Measurements from ENCODE around the gene GYPE.
"Not testable (repeated sequence)": the region's sequence is repeated elsewhere in the genome, so short reads cannot be mapped to it uniquely, and the experiment has no call there.

GYPE gene

DNA sequence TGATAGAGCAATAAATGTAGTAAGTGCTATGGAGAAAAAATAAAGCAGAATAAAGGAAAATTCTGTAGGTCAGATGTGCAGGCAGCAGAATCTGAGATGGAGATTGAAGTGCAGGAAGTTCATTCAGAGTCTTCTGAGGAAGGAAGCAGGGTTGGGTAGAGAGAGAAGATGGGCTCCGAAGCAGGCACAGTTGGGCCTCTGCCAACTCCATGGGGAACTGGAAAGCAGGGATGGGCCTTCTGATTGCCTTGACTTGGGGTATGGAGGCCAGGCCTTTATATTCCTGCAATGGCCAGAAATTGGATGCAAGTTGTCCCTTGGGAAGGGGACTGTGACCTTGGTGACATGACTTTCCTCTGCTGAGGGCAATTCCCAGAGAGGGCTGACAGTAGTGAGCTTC is 42.6 kb downstream of the GYPE start:
- H3K4me1 ChIP-seq (ENCODE audit: insufficient read depth, low read length, poor library complexity, severe bottlenecking): peaks cover 12% of the 10 kb centered on the region
- H3K36me3 ChIP-seq (ENCODE audit: insufficient read depth, low read length); H3K9me2 ChIP-seq (replicated peaks; ENCODE audit: low read depth, low read length); H3K4me3 ChIP-seq (ENCODE audit: low read length, poor library complexity, severe bottlenecking); H3K4me2 ChIP-seq (ENCODE audit: low read depth, low read length, poor library complexity, severe bottlenecking); H3K79me2 ChIP-seq (ENCODE audit: insufficient read depth, low read length); H3F3A ChIP-seq (ENCODE audit: low read depth); H2AFZ ChIP-seq (ENCODE audit: low read length); H3K9ac ChIP-seq (ENCODE audit: low read depth, low read length, poor library complexity, severe bottlenecking); H4K20me1 ChIP-seq (ENCODE audit: insufficient read depth, low read length, poor library complexity, severe bottlenecking); H3K27me3 ChIP-seq (ENCODE audit: insufficient read depth, low read length, poor library complexity, severe bottlenecking); H3K9me3 ChIP-seq (ENCODE audit: insufficient read depth, low read depth, low read length): not testable (repeated sequence)

DNA sequence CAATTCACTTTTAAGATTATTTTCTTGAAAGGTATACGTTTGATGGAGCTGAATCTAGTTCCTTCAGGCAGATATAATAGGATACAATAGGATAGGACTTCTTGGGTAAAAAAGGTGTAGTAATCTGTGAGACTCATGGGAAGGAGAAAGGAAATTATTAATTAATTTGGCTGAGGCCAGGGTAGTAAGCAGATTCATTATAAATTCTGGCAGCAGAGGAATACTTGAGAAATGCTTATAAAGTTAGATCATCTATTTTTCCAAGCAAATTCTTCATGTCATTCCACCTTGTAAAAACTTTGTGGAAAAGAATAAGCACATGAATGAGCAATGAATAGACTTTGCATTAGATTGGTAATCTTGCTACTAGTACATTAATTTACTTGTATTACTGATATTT is 46.9 kb downstream of the GYPE start:
- Histone ChIP-seq H3K9me2 (replicated peaks; ENCODE audit: low read depth, low read length) (no peaks in the 10 kb centered on the region), H3F3A (ENCODE audit: low read depth) (no peaks in the 10 kb centered on the region; the same call in 1 of the 2 replicates), H4K20me1 (ENCODE audit: insufficient read depth, low read length, poor library complexity, severe bottlenecking) (no peaks in the 10 kb centered on the region), H3K9ac (ENCODE audit: low read depth, low read length, poor library complexity, severe bottlenecking) (no peak overlapping the region), H3K36me3 (ENCODE audit: insufficient read depth, low read length) (no peaks in the 10 kb centered on the region), H3K79me2 (ENCODE audit: insufficient read depth, low read length) (no peaks in the 10 kb centered on the region), H3K4me1 (ENCODE audit: insufficient read depth, low read length, poor library complexity, severe bottlenecking) (peaks cover 38% of the 10 kb centered on the region), H3K4me2 (ENCODE audit: low read depth, low read length, poor library complexity, severe bottlenecking) (no peak overlapping the region), H3K9me3 (ENCODE audit: insufficient read depth, low read depth, low read length) (no peaks in the 10 kb centered on the region), H3K27me3 (ENCODE audit: insufficient read depth, low read length, poor library complexity, severe bottlenecking) (no peaks in the 10 kb centered on the region), H2AFZ (ENCODE audit: low read length) (no peak overlapping the region), H3K4me3 (ENCODE audit: low read length, poor library complexity, severe bottlenecking) (no peak overlapping the region)
- no peak for TF ChIP-seq EZH2phosphoT487 (IDR thresholded peaks at IDR 0.05; ENCODE audit: borderline replicate concordance)
- TF ChIP-seq, protein P1, sequence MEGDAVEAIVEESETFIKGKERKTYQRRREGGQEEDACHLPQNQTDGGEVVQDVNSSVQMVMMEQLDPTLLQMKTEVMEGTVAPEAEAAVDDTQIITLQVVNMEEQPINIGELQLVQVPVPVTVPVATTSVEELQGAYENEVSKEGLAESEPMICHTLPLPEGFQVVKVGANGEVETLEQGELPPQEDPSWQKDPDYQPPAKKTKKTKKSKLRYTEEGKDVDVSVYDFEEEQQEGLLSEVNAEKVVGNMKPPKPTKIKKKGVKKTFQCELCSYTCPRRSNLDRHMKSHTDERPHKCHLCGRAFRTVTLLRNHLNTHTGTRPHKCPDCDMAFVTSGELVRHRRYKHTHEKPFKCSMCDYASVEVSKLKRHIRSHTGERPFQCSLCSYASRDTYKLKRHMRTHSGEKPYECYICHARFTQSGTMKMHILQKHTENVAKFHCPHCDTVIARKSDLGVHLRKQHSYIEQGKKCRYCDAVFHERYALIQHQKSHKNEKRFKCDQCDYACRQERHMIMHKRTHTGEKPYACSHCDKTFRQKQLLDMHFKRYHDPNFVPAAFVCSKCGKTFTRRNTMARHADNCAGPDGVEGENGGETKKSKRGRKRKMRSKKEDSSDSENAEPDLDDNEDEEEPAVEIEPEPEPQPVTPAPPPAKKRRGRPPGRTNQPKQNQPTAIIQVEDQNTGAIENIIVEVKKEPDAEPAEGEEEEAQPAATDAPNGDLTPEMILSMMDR (conservative IDR thresholded peaks at IDR 0.05; ENCODE audit: low read length): no peak

DNA sequence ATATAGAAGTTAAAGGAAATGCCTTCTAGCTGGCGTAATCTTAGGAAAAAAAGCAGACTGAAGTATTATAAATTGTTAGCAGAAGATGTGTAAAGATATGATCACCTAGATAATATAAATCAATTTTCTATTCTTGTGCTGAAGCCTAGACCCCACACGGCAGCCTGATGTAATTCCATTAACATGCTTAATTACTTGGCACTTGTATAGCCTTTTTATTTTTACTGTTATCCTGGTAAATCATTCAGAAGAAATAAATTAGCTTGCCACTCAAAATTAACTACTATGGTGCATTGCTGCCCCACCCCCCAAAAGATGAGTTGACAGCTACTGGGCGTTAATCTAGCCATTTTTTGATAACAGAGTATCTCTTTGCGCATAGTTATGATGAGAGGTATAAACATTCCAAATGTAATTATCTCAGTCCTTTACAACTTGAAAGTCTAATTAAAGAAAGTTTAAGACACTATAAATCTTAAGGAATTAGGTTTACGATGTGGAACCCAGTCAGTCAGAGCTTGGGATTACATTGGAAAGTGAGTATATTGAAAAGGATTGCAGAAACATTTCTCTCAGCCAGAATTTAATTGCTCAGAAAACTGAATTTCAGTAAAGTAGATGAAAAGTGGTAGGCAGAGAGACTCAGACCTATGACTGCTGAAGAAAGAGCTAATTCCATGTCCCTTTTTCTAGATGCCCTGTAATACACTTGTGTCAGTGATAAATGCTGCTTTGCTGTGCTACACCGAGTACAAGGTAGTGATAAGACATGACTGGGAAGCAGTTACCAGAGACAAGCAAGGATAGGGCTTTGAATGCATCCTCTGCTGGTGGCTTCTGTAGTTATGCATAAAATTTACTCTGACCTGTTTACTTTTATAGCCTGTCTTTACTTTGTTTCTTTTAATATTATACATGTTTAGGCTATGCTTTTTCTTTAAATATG is 47.7 kb downstream of the GYPE start:
- Histone ChIP-seq H2AFZ (ENCODE audit: low read length) (peak overlapping the region; percentile 19; the same call in 1 of the 2 replicates), H3K4me1 (ENCODE audit: insufficient read depth, low read length, poor library complexity, severe bottlenecking) (peaks cover 45% of the 10 kb centered on the region)
- H3K9ac ChIP-seq (ENCODE audit: low read depth, low read length, poor library complexity, severe bottlenecking); H3K9me3 ChIP-seq (ENCODE audit: insufficient read depth, low read depth, low read length); H4K20me1 ChIP-seq (ENCODE audit: insufficient read depth, low read length, poor library complexity, severe bottlenecking); H3K9me2 ChIP-seq (replicated peaks; ENCODE audit: low read depth, low read length); H3K4me3 ChIP-seq (ENCODE audit: low read length, poor library complexity, severe bottlenecking); H3K36me3 ChIP-seq (ENCODE audit: insufficient read depth, low read length); H3K79me2 ChIP-seq (ENCODE audit: insufficient read depth, low read length); H3F3A ChIP-seq (ENCODE audit: low read depth); H3K27me3 ChIP-seq (ENCODE audit: insufficient read depth, low read length, poor library complexity, severe bottlenecking); H3K4me2 ChIP-seq (ENCODE audit: low read depth, low read length, poor library complexity, severe bottlenecking): not testable (repeated sequence)

DNA sequence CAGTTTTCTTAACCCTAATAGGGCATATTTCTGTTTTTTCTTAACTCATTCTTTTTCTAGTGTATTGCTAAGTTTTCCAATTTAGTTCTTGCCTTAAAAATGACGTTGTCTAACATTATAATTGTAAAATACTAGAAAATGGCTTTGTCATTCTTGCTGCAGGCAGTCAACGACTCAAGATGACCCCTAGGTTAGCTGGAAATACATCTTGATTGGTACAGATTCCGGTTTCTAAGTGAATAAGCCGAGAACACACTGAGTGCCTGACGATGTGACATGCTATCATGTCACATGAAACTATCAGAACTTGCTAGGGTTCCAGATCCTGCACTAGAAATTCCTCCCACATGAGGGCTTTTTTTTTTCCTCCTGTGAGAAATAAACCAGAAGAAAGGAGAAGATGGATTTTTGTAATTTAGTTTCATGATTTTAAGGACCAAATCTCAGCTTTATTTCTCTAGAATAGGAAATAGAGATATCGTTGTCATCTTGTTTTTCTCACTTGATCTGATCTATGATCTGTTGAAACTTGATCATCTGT is 49.3 kb downstream of the GYPE start:
- H3K4me3 ChIP-seq (ENCODE audit: low read length, poor library complexity, severe bottlenecking); H3K4me2 ChIP-seq (ENCODE audit: low read depth, low read length, poor library complexity, severe bottlenecking); H3K9ac ChIP-seq (ENCODE audit: low read depth, low read length, poor library complexity, severe bottlenecking); H3K79me2 ChIP-seq (ENCODE audit: insufficient read depth, low read length); H4K20me1 ChIP-seq (ENCODE audit: insufficient read depth, low read length, poor library complexity, severe bottlenecking); H3K36me3 ChIP-seq (ENCODE audit: insufficient read depth, low read length); H3K9me3 ChIP-seq (ENCODE audit: insufficient read depth, low read depth, low read length); H3K27me3 ChIP-seq (ENCODE audit: insufficient read depth, low read length, poor library complexity, severe bottlenecking); H3K9me2 ChIP-seq (replicated peaks; ENCODE audit: low read depth, low read length); H2AFZ ChIP-seq (ENCODE audit: low read length); H3F3A ChIP-seq (ENCODE audit: low read depth): not testable (repeated sequence)
- H3K4me1 ChIP-seq (ENCODE audit: insufficient read depth, low read length, poor library complexity, severe bottlenecking): peaks cover 45% of the 10 kb centered on the region

All from Loucy (cell line).